ENCODE data around the gene EXOC3L4. TPM values are rescaled to one million over a fixed set of nuclear protein-coding genes. Genes with fewer than 3 reads are reported as not detected.

EXOC3L4 gene
- total RNA-seq, 1 experiment from 2014 or later: not detected

GRCh38 chr14:103143506-103143905 lies 49.0 kb downstream of the EXOC3L4 start:
- no peaks in the 10 kb centered on the region for H3K79me2 ChIP-seq (ENCODE audit: insufficient read depth, low read length)
- no peak overlapping the region for H3K4me3 ChIP-seq (replicated peaks in 1 of 2; ENCODE audit: low read depth in 1 of 2, low read length in 2 of 2)
- H3K4me1 ChIP-seq (ENCODE audit: control insufficient read depth in 1 of 2, insufficient read depth in 2 of 2, low read length in 2 of 2): peaks cover 5 to 22% of the 10 kb centered on the region in 2 experiments
- no peak for TF ChIP-seq EZH2 (IDR thresholded peaks at IDR 0.05)
- no peak for TF ChIP-seq CBX3 (IDR thresholded peaks at IDR 0.05; ENCODE audit: low read depth)
- no peak for TF ChIP-seq SRF (IDR thresholded peaks at IDR 0.05; ENCODE audit: low read depth)
- no peak for TF ChIP-seq ZBTB33 (IDR thresholded peaks at IDR 0.05; ENCODE audit: extremely low read depth, insufficient replicate concordance, low read length)
- TF ChIP-seq POLR2AphosphoS5 (IDR thresholded peaks at IDR 0.05; ENCODE audit: low read depth, low read length): no peak
- no peak for TF ChIP-seq EZH2phosphoT487 (IDR thresholded peaks at IDR 0.05; ENCODE audit: borderline replicate concordance)
- TF ChIP-seq MAX (IDR thresholded peaks at IDR 0.05): no peak
- TF ChIP-seq EGR1 (IDR thresholded peaks at IDR 0.05; ENCODE audit: low read depth): no peak
- no peak for TF ChIP-seq YY1 (IDR thresholded peaks at IDR 0.05; ENCODE audit: extremely low read depth, insufficient replicate concordance, low read depth, low read length)
- TF ChIP-seq CEBPB (IDR thresholded peaks at IDR 0.05; ENCODE audit: low read depth): no peak
- no peak for TF ChIP-seq POLR2A (IDR thresholded peaks at IDR 0.05; ENCODE audit: borderline replicate concordance, extremely low read depth, insufficient read depth, insufficient read length)
- H3K9me3 ChIP-seq (ENCODE audit: control insufficient read depth in 1 of 2, insufficient read depth in 1 of 2, low read depth in 1 of 2, low read length in 2 of 2): no peaks in the 10 kb centered on the region
- no TSS peak for BruUV-seq (replicated peaks)
- H3K9me2 ChIP-seq (ENCODE audit: insufficient read depth): no peaks in the 10 kb centered on the region
- no peaks in the 10 kb centered on the region for H4K20me1 ChIP-seq (ENCODE audit: insufficient read depth)
- no peak overlapping the region for H3K4me2 ChIP-seq (ENCODE audit: low read length)
- intact Hi-C loops (cut with micrococcal nuclease): no loop called here
- H3K27me3 ChIP-seq (ENCODE audit: insufficient read depth, low read length): no peaks in the 10 kb centered on the region
- DNase-seq (ENCODE audit: low read depth, low spot score): no peak
- RAD21 ChIA-PET (ENCODE audit: low non-redundant PET in 1 of 2, low total read pairs in 2 of 2, uncharacterized antibody in 2 of 2, unreplicated experiment in 2 of 2): no interaction called here
- CTCF ChIA-PET: no interaction called here
- H3K27ac ChIP-seq (ENCODE audit: low read depth, low read length): no peak overlapping the region
- no peak overlapping the region for H2AFZ ChIP-seq (ENCODE audit: low read depth, low read length, poor library complexity, severe bottlenecking)
- no peak for ATAC-seq
- no peak overlapping the region for H3K9ac ChIP-seq (ENCODE audit: low read length)
- POLR2A ChIA-PET: no interaction called here
- no peaks in the 10 kb centered on the region for H3K36me3 ChIP-seq (ENCODE audit: control insufficient read depth in 1 of 2, insufficient read depth in 2 of 2, low read length in 2 of 2)

Measured in HCT116 (cell line).